IMR-90 (cell line): ENCODE results near the gene DAPK1. TPM values are rescaled to one million over a fixed set of nuclear protein-coding genes. Genes with fewer than 3 reads are reported as not detected.

Experiments
- ATAC-seq: fragments of 200-7000 bp; cut with Tn5 transposase; 2 replicates; pipeline ENCODE4 v1.9.1; 2020; ENCODE audit warnings: low read depth, mild to moderate bottlenecking, moderate library complexity
- BruUV-seq: library from RNA; stranded (reverse); fragments of 400-500 nt; replicated peaks from 2 replicates; lab custom pipeline; 2021; lab: Mats Ljungman, UMichigan
- CTCF ChIA-PET: fragments of 300-600 bp; formaldehyde crosslinking; extraction: SDS; loops from one replicate; lab custom pipeline; 2021; ENCODE audit warnings: antibody characterized with exemption; lab: Yijun Ruan, JAX
- POLR2A ChIA-PET: fragments of 300-600 bp; sonication (Branson Sonifier 250); formaldehyde crosslinking; loops from one replicate; lab custom pipeline; 2022; ENCODE audit warnings: antibody characterized with exemption; ENCODE audit not compliant: unreplicated experiment; lab: Charles Lee
- DNase-seq: peaks from one replicate; pipeline ENCODE4 v3.0.0; 2013
- H2AFZ ChIP-seq: replicated peaks from 2 replicates; pipeline ENCODE3; 2013; ENCODE audit warnings: low read length, mild to moderate bottlenecking; ENCODE audit not compliant: poor library complexity
- H2AK5ac ChIP-seq: 2 replicates; pipeline ENCODE4 v1.6.1; 2013; ENCODE audit warnings: low read depth, low read length, inconsistent platforms
- H2AK9ac ChIP-seq: replicated peaks from 2 replicates; pipeline ENCODE3; 2013; ENCODE audit warnings: mild to moderate bottlenecking, low read depth, low read length, moderate library complexity; ENCODE audit not compliant: poor library complexity
- H2BK120ac ChIP-seq: 2 replicates; pipeline ENCODE4 v1.6.1; 2013; ENCODE audit warnings: low read depth, low read length, inconsistent platforms
- H2BK15ac ChIP-seq: 3 replicates; pipeline ENCODE4 v1.6.1; 2013; ENCODE audit warnings: low read depth, low read length, inconsistent platforms
- H2BK20ac ChIP-seq: 2 replicates; pipeline ENCODE4 v1.6.1; 2013; ENCODE audit warnings: low read depth, mild to moderate bottlenecking, inconsistent platforms, low read length, moderate library complexity
- H2BK5ac ChIP-seq: 2 replicates; pipeline ENCODE4 v1.6.1; 2013; ENCODE audit warnings: mild to moderate bottlenecking, low read depth, low read length, inconsistent platforms; ENCODE audit not compliant: poor library complexity, severe bottlenecking
- H3K14ac ChIP-seq: replicated peaks from 2 replicates; pipeline ENCODE4 v1.6.1; 2013; ENCODE audit warnings: low read depth, low read length, inconsistent platforms
- H3K18ac ChIP-seq: 2 replicates; pipeline ENCODE4 v1.6.1; 2013; ENCODE audit warnings: low read depth, low read length, control low read depth
- H3K23ac ChIP-seq: 2 replicates; pipeline ENCODE4 v1.6.1; 2013; ENCODE audit warnings: low read depth, low read length, inconsistent platforms
- H3K27ac ChIP-seq: 2 replicates; pipeline ENCODE4 v1.5.1; 2013; ENCODE audit warnings: mild to moderate bottlenecking, control low read depth, low read length; ENCODE audit not compliant: insufficient read depth
- H3K27me3 ChIP-seq: 2 replicates; pipeline ENCODE4 v1.6.1; 2013; ENCODE audit warnings: low read length; ENCODE audit not compliant: control insufficient read depth, insufficient read depth
- H3K36me3 ChIP-seq: 2 replicates; pipeline ENCODE4 v1.6.1; 2013; ENCODE audit warnings: low read length, mixed read lengths; ENCODE audit not compliant: control insufficient read depth, insufficient read depth
- H3K4ac ChIP-seq: 2 replicates; pipeline ENCODE4 v1.6.1; 2013; ENCODE audit warnings: low read depth, low read length, inconsistent platforms
- H3K4me1 ChIP-seq: 2 replicates; pipeline ENCODE4 v1.6.1; 2013; ENCODE audit warnings: low read length, mixed read lengths; ENCODE audit not compliant: control insufficient read depth, insufficient read depth
- H3K4me2 ChIP-seq: 2 replicates; pipeline ENCODE4 v1.6.1; 2013; ENCODE audit warnings: low read depth, mild to moderate bottlenecking, control low read depth, low read length, moderate library complexity
- H3K4me3 ChIP-seq: 2 replicates; pipeline ENCODE4 v1.5.1; 2013; ENCODE audit warnings: low read depth, mild to moderate bottlenecking, control low read depth, low read length, moderate library complexity; ENCODE audit not compliant: insufficient read depth
- H3K56ac ChIP-seq: 2 replicates; pipeline ENCODE4 v1.6.1; 2013; ENCODE audit warnings: low read length, inconsistent platforms; ENCODE audit not compliant: insufficient read depth; ENCODE audit errors: extremely low read depth
- H3K79me1 ChIP-seq, 2 experiments: 2 replicates each; pipeline ENCODE4 v1.6.1; 2013; ENCODE audit warnings: low read length in 2 of 2, inconsistent platforms in 1 of 2, low read depth in 1 of 2
- H3K9ac ChIP-seq: 2 replicates; pipeline ENCODE4 v1.6.1; 2013; ENCODE audit warnings: low read depth, low read length, control low read depth
- H3K9me1 ChIP-seq: 2 replicates; pipeline ENCODE4 v1.6.1; 2013; ENCODE audit warnings: low read length, inconsistent platforms; ENCODE audit not compliant: insufficient read depth
- H3K9me3 ChIP-seq: 2 replicates; pipeline ENCODE4 v1.6.1; 2013; ENCODE audit warnings: low read length; ENCODE audit not compliant: control insufficient read depth, insufficient read depth
- H4K20me1 ChIP-seq: 2 replicates; pipeline ENCODE4 v1.6.1; 2013; ENCODE audit warnings: low read length, inconsistent platforms; ENCODE audit not compliant: insufficient read depth
- H4K5ac ChIP-seq: 2 replicates; pipeline ENCODE4 v1.6.1; 2013; ENCODE audit warnings: mild to moderate bottlenecking, low read depth, low read length, control low read depth
- H4K8ac ChIP-seq, 2 experiments: 2 replicates each; pipeline ENCODE4 v1.6.1; 2013; ENCODE audit warnings: low read depth in 2 of 2, low read length in 2 of 2, control low read depth in 1 of 2, inconsistent platforms in 1 of 2
- H4K91ac ChIP-seq: 2 replicates; pipeline ENCODE4 v1.6.1; 2013; ENCODE audit warnings: low read depth, low read length, inconsistent platforms; ENCODE audit not compliant: insufficient read depth
- MAZ ChIP-seq: IDR thresholded peaks from 2 replicates; pipeline ENCODE4 v1.6.1; 2012; ENCODE audit warnings: low read depth, mild to moderate bottlenecking, low read length, improper control_type of control experiment, moderate library complexity, borderline replicate concordance
- WGBS, 2 experiments: methylation state at CpG; one replicate each; pipeline versions ENCODE4 v1.1.5 to v1.1.7; 2013; ENCODE audit warnings: missing lambda C conversion rate in 2 of 2; ENCODE audit not compliant: insufficient read length in 1 of 2; ENCODE audit errors: extremely low coverage in 2 of 2; 5-methylcytosine and 5-hydroxymethylcytosine counted together
- dilution Hi-C: fragments of 300-500 bp; cut with HindIII; formaldehyde crosslinking; loops from one replicate; pipeline ENCODE4 v1.14.3; 2018; ENCODE audit warnings: low sequenced_read_pairs; ENCODE audit not compliant: unreplicated experiment
- in situ Hi-C: fragments of 300-500 bp; cut with MboI; formaldehyde crosslinking; loops from 3 replicates; pipeline ENCODE4 v1.14.3; 2019; ENCODE audit warnings: low sequenced_read_pairs, inconsistent platforms, mixed read lengths
- intact Hi-C: fragments of 100-400 bp; cut with micrococcal nuclease; formaldehyde crosslinking; loops from 2 replicates; pipeline ENCODE4 v1.10.0; 2022
- polyA plus RNA-seq, 3 experiments: library from polyadenylated mRNA; depleted of rRNA; stranded (reverse); fragments of >200 nt; gene quantifications; 2 replicates each; pipeline ENCODE4 v1.2.3, GENCODE V29; 2012; ENCODE audit warnings: low replicate concordance in 1 of 3
- total RNA-seq: library from RNA; depleted of rRNA; stranded (reverse); fragments of >200 nt; gene quantifications from 2 replicates; pipeline ENCODE4 v1.2.3, GENCODE V29; 2012

DAPK1 gene
- total and polyA plus RNA-seq, 2 of the 4 experiments (the other 2 are of a cell fraction): under 0.01 to 0.03 TPM

DNA sequence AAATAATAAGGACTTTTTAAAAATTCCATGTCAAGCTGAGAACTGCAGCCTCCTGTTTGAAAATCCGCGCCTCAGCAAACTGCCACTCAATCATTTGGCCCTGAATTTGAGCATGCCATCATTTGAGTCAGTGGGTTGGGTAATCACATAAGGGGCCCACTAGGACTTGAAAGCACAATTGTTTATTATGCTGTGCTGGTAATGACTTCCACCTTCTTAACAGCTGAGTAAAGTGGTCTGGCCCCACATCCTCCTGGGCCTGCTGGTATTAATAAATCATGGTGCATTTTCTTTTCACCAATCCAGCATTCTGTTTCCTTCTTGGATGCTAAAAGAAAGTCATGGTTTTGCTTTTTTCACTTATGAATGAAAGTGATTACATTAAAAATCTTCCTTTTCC, 125.3 kb downstream of the DAPK1 start:
- no peak overlapping the region for H3K4ac ChIP-seq
- no peak overlapping the region for H4K5ac ChIP-seq
- H3K9me3 ChIP-seq: peaks cover 3% of the 10 kb centered on the region; the same call in 1 of the 2 replicates
- no peak overlapping the region for H4K91ac ChIP-seq
- DNase-seq: no peak
- no peak overlapping the region for H2AFZ ChIP-seq
- no peak overlapping the region for H3K14ac ChIP-seq
- intact Hi-C loops: no loop called here
- WGBS, 2 experiments: no CpG with 5 or more reads among the region's 2 CpGs
- no peak overlapping the region for H3K4me3 ChIP-seq
- no peak overlapping the region for H2BK5ac ChIP-seq
- no peak overlapping the region for H2AK5ac ChIP-seq
- ChIA-PET CTCF (no interaction called here), POLR2A (no interaction called here)
- no peak overlapping the region for H3K4me2 ChIP-seq
- H3K23ac ChIP-seq: no peak overlapping the region
- no peak overlapping the region for H2AK9ac ChIP-seq
- no peaks in the 10 kb centered on the region for H3K36me3 ChIP-seq
- H2BK20ac ChIP-seq: no peak overlapping the region
- in situ Hi-C loops: no loop called here
- no peaks in the 10 kb centered on the region for H3K79me1 ChIP-seq
- peaks cover 3% of the 10 kb centered on the region; the same call in 1 of the 2 replicates for H3K27me3 ChIP-seq
- dilution Hi-C loops: no loop called here
- no peak for TF ChIP-seq MAZ
- H3K4me1 ChIP-seq: no peaks in the 10 kb centered on the region
- H3K56ac ChIP-seq: no peak overlapping the region
- ATAC-seq: no peak
- no peaks in the 10 kb centered on the region for H3K9me1 ChIP-seq
- no TSS peak for BruUV-seq
- H4K20me1 ChIP-seq: no peaks in the 10 kb centered on the region
- no peak overlapping the region for H2BK120ac ChIP-seq
- no peak overlapping the region for H2BK15ac ChIP-seq
- no peak overlapping the region for H3K27ac ChIP-seq
- no peak overlapping the region for H4K8ac ChIP-seq
- no peak overlapping the region for H3K9ac ChIP-seq
- H3K18ac ChIP-seq: no peak overlapping the region
